DND-41 (cell line): Measurements from ENCODE around the gene HAP1.

ENCODE experiments used
- ATAC-seq: fragments of 200-7000 bp; cut with Tn5 transposase; 3 replicates; pipeline ENCODE4 v1.9.1; 2021; ENCODE audit warnings: low read depth; ENCODE audit not compliant: insufficient read depth
- DNase-seq: peaks from one replicate; pipeline ENCODE4 v3.0.0-alpha.2; 2020
- H2AFZ ChIP-seq: 2 replicates; pipeline ENCODE4 v1.6.0; 2012; ENCODE audit warnings: low read depth, low read length
- H3K27ac ChIP-seq: 2 replicates; pipeline ENCODE4 v1.5.1; 2012; ENCODE audit warnings: low read length, inconsistent platforms
- H3K27me3 ChIP-seq: fragments of 200-600 bp; sonication (generic); 2 replicates; pipeline ENCODE4 v1.6.0; 2012; ENCODE audit warnings: low read length, mild to moderate bottlenecking, inconsistent platforms; ENCODE audit not compliant: insufficient read depth, poor library complexity
- H3K36me3 ChIP-seq: 2 replicates; pipeline ENCODE4 v1.5.1; 2012; ENCODE audit warnings: low read length, inconsistent platforms; ENCODE audit not compliant: insufficient read depth
- H3K4me1 ChIP-seq: 2 replicates; pipeline ENCODE4 v1.5.1; 2012; ENCODE audit warnings: mild to moderate bottlenecking, low read length; ENCODE audit not compliant: insufficient read depth
- H3K4me2 ChIP-seq: 2 replicates; pipeline ENCODE4 v1.6.0; 2012; ENCODE audit warnings: mild to moderate bottlenecking, moderate library complexity, low read length, inconsistent platforms; ENCODE audit not compliant: insufficient read depth
- H3K4me3 ChIP-seq, 2 experiments: fragments of 200-600 bp in 1 of 2; shearing (Covaris generic) in 1 of 2; 2 replicates each; pipeline ENCODE4 v1.5.1; 2012 to 2016; ENCODE audit warnings: inconsistent platforms in 2 of 2, low read length in 2 of 2, mild to moderate bottlenecking in 2 of 2, low read depth in 1 of 2, moderate library complexity in 1 of 2
- H3K79me2 ChIP-seq: 2 replicates; pipeline ENCODE4 v1.6.0; 2012; ENCODE audit warnings: low read length, inconsistent platforms; ENCODE audit not compliant: insufficient read depth
- H3K9ac ChIP-seq: 2 replicates; pipeline ENCODE4 v1.6.0; 2012; ENCODE audit warnings: low read depth, mild to moderate bottlenecking, inconsistent platforms, low read length, moderate library complexity
- H3K9me3 ChIP-seq: 2 replicates; pipeline ENCODE4 v1.5.1; 2012; ENCODE audit warnings: low read length, moderate library complexity, mild to moderate bottlenecking, inconsistent platforms; ENCODE audit not compliant: insufficient read depth, severe bottlenecking
- H4K20me1 ChIP-seq: 2 replicates; pipeline ENCODE4 v1.6.0; 2012; ENCODE audit warnings: low read length; ENCODE audit not compliant: insufficient read depth
- EZH2 ChIP-seq: IDR thresholded peaks from 3 replicates; pipeline ENCODE4 v1.6.1; 2012; ENCODE audit warnings: borderline replicate concordance, low read depth, mild to moderate bottlenecking, moderate library complexity, low read length, inconsistent platforms; ENCODE audit not compliant: severe bottlenecking
- TF ChIP-seq, protein P1 (sequence below): IDR thresholded peaks from 2 replicates; pipeline ENCODE4 v1.5.1; 2012; ENCODE audit warnings: borderline replicate concordance, low read length, moderate library complexity, mild to moderate bottlenecking; ENCODE audit not compliant: poor library complexity, severe bottlenecking; ENCODE audit errors: extremely low read depth

Gene HAP1

GRCh38 chr17:41711669-41712400 lies 22.6 kb downstream of the HAP1 start, which contains the start of gene GAST:
GAST (plus strand) TSS chr17:41712331; CDS start chr17:41715437, 3,106 bp downstream.
- Histone ChIP-seq H3K27ac (no peak within 1 kb of the TSS), H3K36me3 (no peaks in the 10 kb centered on the region), H3K4me1 (no peaks in the 10 kb centered on the region), H3K9ac (no peak within 1 kb of the TSS), H3K4me2 (no peak within 1 kb of the TSS), H3K79me2 (no peaks in the 10 kb centered on the region), H4K20me1 (no peaks in the 10 kb centered on the region), H3K4me3 (no peak within 1 kb of the TSS), H2AFZ (no peak within 1 kb of the TSS), H3K27me3 (no peaks in the 10 kb centered on the region), H3K9me3 (no peaks in the 10 kb centered on the region)
- TF ChIP-seq, protein P1, sequence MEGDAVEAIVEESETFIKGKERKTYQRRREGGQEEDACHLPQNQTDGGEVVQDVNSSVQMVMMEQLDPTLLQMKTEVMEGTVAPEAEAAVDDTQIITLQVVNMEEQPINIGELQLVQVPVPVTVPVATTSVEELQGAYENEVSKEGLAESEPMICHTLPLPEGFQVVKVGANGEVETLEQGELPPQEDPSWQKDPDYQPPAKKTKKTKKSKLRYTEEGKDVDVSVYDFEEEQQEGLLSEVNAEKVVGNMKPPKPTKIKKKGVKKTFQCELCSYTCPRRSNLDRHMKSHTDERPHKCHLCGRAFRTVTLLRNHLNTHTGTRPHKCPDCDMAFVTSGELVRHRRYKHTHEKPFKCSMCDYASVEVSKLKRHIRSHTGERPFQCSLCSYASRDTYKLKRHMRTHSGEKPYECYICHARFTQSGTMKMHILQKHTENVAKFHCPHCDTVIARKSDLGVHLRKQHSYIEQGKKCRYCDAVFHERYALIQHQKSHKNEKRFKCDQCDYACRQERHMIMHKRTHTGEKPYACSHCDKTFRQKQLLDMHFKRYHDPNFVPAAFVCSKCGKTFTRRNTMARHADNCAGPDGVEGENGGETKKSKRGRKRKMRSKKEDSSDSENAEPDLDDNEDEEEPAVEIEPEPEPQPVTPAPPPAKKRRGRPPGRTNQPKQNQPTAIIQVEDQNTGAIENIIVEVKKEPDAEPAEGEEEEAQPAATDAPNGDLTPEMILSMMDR = no peak
- no peak for TF ChIP-seq EZH2
- ATAC-seq (no peak), DNase-seq (no peak)

DNA sequence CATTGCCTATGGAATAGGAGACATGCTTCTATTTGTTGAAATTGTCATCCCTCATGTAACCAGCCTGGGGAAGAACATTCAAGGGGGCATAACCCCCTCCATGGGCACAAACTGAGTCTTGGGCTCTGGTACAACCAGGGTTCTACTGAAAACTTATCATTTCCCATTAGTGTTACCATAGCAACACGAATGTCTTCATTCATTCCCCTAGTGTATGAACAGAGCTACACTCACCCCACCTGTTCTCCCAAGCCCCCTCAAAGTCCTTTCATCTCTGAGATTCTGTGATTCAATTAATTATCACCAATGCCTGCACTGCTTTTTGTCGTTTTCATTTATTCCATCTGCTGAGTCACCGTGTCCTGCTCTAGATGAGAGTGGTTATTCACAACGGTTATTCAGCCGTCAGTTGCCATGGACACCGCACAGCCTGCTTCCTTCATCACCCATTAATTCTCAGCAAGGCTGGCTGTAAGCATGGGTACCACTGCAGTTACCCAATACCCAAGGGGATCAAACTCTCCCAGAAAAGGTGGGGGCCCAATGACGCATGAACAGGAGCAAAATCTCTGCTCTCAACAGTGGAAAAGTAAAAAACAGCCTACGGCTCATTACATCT lies 23.9 kb downstream of the HAP1 start:
- Histone ChIP-seq H3K79me2 (no peaks in the 10 kb centered on the region), H3K4me1 (no peaks in the 10 kb centered on the region), H3K27me3 (no peaks in the 10 kb centered on the region)

GRCh38 chr17:41707803-41708669 lies 26.4 kb downstream of the HAP1 start:
- Histone ChIP-seq H3K27me3 (no peaks in the 10 kb centered on the region), H2AFZ (no peak overlapping the region), H4K20me1 (no peaks in the 10 kb centered on the region), H3K9me3 (no peaks in the 10 kb centered on the region), H3K36me3 (no peaks in the 10 kb centered on the region), H3K4me3 (no peak overlapping the region), H3K4me1 (no peaks in the 10 kb centered on the region), H3K79me2 (no peaks in the 10 kb centered on the region), H3K9ac (no peak overlapping the region), H3K27ac (no peak overlapping the region), H3K4me2 (no peak overlapping the region)
- ATAC-seq (no peak), DNase-seq (no peak)
- TF ChIP-seq, protein P1 = no peak
- TF ChIP-seq EZH2 = no peak

More for the DNA sequence above, 23.9 kb downstream of the HAP1 start:
- ATAC-seq (no peak), DNase-seq (no peak)
- Histone ChIP-seq H4K20me1 (no peaks in the 10 kb centered on the region), H2AFZ (no peak overlapping the region), H3K4me2 (no peak overlapping the region), H3K27ac (no peak overlapping the region), H3K9ac (no peak overlapping the region), H3K4me3 (no peak overlapping the region), H3K36me3 (no peaks in the 10 kb centered on the region), H3K9me3 (no peaks in the 10 kb centered on the region)
- TF ChIP-seq, protein P1 = no peak
- TF ChIP-seq EZH2 = no peak
